Stimulated activated CD8-positive, alpha-beta memory T cell treated with anti-CD3 and anti-CD28 coated beads, Interleukin-7, amount 100 ng/mL, for 48 hours (primary cell): ENCODE data around the gene SPACDR.

Source experiments
- DNase-seq, 2 donors: peaks; one replicate each; pipeline ENCODE4 v3.0.0-alpha.2; 2020; ENCODE audit warnings: low read depth in 1 of 2; ENCODE audit errors: extremely low read depth in 1 of 2

Gene SPACDR

DNA sequence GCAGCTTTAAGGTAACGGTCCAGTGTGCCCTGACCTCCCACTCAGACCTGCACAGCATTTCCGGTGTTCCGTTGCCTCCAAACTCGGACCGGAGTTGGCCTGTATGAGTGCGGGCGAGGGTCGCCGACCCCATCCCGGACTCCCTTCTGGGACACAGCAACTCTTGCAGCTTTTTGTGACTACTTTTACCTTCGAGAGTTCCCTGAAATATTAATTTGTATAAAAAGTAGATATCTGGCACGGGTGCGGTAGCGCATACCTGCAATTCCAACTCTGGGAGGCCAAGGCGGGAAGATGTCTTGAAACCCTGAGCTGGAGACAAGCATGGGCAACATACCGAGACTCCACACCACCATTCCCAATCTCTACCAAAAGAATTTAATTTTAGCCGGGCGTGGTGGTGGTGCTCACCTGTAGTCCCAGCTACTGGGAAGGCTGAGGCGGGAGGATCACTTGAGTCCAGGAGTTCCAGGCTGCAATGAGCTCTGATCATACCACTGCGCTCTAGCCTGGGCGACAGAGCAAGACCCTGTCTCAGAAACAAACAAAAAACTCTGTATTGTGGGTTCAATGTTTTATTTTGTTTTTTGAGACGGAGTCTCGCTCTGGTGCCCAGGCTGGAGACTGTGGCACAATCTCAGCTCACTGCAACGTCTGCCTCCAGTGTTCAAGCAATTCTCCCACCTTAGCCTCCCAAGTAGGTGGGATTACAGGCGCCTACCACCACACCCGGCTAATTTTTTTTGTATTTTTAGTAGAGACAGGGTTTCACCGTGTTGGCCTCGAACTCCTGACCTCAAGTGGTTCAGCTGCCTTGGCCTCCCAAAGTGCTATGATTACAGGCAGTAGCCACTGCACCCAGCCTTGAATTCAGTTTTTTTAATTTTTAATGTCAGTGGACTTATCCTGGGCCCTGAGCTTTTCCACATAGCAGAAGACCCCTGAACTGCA is 26.6 kb downstream of the SPACDR start:
- DNase-seq = no peak

DNA sequence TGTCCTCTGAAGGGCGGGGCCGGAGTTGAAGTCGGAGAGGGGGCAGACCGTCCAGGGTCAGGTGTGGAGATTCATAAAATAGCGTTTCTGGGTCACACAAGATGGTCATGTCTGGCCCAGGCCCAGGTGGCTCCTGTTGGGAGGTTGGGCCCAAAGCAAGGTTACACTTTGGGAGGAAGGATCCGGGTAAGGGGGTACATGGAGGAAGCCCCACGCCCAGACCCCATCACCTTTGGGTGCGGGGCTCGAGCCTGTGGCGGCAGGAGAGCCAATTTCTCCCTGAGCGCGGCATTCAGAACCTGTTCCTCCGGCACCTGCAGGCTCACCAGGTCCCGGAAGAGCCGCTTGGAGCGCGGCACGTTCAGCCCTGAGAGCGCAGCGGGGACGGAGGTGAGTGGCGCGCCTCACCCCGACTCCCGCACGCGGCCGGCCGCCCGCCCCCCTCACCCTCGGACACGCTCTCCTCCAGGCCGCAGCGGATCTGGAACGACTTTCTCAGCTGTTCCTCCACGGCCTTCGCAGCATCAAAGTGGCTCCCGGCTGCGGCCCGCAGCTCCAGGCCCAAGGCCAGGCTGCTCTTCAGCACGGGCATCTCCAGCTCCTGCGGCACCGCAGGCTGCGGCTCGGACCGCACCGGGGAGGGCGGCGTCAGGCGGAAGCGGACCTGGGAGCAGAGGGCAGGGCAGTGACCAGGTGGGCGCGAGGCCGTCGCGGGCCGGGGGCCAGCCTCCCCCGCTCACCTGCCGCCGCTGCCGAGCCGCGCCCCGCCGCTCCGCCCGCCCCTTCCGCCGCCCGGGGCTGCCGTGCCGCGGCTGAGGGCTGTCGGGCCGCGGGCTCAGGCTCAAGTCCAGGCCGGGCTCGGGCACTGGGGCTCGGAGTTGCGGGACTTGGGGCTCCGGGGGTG is 28.4 kb downstream of the SPACDR start:
- peak in 1 of 2 donors; percentile 5 for DNase-seq

DNA sequence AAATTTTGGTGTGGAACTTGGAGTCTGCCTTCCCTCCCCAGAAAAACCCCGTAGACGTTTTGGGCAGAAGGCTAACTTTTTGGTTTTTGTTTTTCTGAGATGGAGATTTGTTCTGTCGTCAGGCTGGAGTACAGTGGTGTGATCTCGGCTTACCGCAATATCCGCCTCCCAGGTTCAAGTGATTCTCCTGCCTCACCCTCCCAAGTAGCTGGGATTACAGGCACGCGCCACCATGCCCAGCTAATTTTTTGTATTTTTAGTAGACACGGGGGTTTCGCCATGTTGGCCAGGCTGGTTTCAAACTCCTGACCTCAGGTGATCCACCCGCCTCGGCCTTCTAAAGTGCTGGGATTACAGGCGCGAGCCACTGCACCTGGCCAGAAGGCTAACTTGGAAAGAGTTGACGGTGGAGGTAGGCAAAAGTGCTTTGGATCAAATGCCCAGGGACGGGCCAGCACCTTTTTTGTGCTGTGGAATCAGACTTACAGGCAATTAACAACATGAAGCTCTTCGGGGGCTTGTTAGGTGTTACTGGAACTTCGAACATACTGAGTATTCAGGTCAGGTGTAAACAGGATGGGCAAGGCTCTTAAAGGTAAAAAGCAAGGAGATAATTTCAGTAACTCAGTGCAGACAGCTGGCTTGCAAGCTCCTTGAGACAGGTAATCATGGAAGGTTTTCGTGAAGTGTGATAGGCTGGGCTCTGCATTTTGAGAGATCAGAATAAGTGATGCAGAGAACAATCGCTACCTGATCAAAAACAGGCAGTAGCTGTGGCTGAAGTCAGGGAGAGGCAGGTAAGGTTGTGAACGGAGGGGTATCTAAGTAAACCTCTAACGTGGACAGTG is 29.5 kb downstream of the SPACDR start:
- no peak for DNase-seq

DNA sequence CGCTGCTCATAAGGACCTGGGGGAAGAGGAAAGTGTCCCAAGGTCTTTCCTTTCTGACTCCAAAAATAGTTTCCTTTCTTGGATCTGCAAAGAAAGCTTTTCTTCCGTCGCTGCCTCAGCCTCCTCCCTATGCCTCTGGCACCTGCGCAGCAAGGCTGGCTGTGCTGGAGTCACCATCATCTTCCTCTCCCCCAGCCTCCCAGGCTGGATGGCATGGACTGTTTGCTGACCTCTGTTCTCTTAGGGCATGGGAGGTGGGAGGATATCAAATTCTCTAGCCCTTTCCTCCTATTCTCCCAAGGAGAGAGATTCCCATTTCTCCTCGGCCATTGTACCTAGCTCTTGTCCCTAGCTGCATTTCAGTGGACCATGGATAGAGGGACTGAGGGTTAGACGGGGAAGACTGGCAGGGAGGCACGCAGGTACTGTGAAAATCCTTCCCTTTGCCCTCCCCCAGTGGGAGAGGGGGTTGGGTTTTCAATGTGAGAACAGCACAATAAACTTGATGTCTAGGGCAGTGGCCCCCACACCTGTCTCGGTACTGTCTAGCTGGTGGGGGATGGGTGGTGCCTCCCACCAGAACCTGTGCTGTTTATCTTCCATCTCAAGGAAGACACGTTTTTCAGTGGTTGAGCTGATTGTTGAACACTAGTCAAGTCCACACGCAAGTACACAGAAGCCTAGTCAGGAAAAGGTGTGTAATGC is 30.3 kb downstream of the SPACDR start:
- no peak for DNase-seq

DNA sequence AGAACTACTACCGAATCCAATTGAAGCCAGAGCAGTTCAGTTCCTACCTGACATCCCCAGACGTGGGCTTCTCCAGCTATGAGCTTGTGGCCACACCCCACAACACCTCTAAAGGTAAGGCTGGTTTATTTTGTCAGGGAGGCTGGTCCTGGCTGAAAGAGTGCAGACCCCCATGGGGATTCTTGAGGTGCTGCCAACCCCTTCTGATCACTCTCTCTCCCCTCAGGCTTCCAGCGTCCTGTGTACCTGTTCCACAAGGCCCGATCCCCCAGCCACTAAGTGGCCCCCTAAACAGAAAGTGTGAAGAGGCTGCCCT is 30.8 kb downstream of the SPACDR start:
- DNase-seq = no peak

DNA sequence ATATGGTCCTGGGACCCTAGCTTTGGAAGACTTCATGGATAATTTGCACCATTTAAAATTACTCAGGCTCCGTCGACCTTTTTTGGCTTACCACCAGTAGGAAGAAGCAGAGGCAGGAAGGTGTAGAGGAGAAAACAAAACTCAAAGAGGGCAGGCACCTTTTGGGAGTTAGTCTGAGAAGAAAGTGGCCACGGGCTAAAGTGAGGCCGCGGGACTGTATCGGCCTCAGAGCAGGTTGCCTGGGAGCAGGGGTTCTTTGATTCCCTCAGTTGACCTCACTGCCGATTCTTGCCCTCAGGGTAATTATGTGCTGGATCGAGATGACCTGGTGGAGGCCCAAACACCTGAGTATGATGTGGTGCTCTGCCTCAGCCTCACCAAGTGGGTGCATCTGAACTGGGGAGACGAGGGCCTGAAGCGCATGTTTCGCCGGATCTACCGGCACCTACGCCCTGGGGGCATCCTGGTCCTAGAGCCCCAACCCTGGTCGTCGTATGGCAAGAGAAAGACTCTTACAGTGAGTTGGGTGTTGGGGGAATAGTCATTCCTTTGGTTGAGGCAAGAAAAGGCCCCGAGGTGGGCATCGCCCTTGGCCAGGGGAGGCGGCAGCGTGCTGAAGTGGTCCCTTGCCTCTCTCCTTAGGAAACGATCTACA is 31.3 kb downstream of the SPACDR start:
- DNase-seq = no peak

DNA sequence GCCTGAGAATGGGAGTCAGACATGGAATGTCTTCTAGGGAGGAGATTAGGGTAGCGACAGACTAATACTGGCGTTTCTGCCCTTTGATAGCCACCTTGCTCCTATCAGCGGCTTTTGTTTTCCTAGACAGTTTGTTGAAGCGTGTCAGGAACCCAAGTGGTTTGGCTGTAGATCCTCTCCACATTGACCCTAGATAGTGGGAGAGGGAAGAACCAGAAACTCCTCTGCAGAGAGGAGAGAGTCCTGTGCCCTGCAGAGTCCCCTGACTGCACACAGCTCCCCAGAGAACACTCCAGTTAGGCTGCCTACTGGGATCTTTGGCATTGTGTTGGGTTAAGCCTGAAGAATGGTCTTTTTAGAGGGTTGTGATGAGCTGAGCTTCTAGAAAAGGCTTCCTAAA is 32.0 kb downstream of the SPACDR start:
- no peak for DNase-seq

DNA sequence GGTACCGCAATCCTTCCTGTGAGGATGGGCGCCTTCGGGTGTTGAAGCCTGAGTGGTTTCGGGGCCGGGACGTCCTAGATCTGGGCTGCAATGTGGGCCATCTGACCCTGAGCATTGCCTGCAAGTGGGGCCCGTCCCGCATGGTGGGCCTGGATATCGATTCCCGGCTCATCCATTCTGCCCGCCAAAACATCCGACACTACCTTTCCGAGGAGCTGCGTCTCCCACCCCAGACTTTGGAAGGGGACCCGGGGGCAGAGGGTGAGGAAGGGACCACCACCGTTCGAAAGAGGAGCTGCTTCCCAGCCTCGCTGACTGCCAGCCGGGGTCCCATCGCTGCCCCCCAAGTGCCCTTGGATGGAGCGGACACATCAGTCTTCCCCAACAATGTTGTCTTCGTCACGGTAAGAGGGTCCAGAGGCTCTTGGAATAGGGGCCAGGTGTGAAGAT is 32.7 kb downstream of the SPACDR start:
- no peak for DNase-seq

DNA sequence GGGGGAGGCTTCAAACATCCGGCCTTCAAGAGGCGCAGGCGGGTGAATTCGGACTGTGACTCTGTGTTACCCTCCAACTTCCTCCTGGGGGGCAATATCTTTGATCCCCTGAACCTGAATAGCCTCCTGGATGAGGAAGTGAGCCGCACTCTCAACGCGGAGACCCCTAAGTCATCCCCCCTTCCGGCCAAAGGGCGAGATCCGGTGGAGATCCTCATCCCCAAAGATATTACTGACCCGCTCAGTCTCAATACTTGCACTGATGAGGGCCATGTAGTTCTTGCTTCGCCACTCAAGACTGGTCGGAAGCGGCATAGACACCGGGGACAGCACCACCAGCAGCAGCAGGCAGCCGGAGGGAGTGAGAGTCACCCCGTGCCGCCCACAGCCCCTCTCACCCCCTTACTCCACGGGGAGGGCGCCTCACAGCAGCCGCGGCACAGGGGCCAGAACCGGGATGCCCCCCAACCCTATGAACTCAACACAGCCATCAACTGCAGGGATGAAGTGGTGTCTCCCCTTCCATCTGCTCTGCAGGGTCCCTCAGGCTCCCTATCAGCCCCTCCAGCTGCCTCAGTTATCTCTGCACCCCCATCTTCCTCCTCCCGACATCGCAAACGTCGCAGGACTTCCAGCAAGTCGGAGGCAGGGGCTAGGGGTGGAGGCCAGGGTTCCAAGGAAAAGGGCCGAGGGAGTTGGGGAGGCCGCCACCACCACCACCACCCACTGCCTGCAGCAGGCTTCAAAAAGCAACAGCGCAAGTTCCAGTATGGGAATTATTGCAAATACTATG is 33.4 kb downstream of the SPACDR start:
- peak in 1 of 2 donors; percentile 21 for DNase-seq

DNA sequence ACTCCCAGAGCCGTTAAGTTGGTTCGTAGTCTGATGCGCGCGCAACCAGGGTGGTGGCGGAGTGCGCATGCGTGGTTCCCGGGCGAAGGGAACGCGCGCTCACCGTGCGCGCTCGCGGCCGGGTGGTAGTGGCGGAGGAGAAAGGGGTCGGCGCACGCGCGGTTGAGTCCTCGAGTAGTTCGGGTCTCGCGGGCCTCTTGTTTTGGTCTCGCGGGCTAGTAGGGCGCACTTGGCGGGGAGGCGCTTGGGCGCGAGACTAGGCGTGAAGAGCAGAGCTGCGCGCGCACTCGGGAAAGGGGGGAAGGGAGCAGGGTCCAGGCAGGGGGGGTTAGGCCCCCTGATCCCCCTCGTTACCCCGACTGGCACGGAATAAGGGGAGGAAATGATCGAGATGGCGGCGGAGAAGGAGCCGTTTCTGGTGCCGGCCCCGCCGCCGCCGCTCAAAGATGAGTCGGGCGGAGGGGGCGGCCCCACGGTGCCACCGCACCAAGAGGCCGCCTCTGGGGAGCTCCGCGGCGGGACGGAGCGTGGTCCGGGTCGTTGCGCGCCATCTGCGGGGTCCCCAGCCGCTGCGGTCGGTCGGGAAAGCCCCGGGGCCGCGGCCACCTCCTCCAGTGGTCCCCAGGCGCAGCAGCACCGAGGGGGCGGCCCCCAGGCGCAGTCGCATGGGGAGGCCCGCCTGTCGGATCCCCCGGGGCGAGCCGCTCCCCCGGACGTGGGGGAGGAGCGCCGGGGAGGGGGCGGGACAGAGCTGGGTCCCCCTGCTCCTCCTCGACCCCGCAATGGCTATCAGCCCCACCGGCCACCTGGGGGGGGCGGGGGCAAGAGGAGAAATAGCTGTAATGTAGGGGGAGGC is 34.2 kb downstream of the SPACDR start, which contains the start of gene MEPCE:
Gene MEPCE, plus strand, starts transcription at position 195 of the 856 bp plus-strand sequence. Its CDS starts 188 bp downstream, at position 383.
- DNase-seq = peak; percentile 87 to 91

DNA sequence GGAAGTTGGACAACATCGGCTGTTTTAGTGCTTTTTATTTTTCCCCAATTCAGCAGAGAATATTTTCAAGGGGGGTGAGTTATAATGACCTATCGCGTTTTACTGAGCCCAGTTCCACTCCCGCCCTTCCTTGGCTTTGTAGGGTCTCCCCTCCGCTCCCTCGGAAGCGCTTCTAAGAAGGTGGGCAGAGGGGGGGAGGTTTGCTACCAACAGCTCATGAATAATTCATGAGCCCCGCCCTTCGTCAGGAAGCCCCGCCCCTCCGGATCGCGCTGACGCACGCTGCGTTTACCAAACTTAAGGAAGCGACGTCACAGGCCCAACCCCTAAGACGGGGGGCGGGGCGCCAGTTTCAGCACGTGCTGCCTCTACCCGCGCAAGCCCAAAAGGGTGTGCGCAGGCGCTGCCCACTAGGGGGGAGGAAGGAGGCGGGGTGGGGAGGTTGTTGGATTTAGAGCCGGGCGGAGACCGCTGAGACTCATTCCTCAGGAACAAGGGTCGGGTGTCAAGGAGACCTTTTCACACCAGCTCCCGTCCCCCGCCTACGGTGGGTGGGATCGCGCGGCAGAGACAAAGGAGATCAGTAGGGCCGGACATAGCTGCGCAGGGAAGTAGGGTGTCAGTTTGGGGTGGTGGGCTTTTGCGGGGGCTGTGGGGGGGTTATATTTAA is 35.0 kb downstream of the SPACDR start:
- peak; percentile 100 for DNase-seq

DNA sequence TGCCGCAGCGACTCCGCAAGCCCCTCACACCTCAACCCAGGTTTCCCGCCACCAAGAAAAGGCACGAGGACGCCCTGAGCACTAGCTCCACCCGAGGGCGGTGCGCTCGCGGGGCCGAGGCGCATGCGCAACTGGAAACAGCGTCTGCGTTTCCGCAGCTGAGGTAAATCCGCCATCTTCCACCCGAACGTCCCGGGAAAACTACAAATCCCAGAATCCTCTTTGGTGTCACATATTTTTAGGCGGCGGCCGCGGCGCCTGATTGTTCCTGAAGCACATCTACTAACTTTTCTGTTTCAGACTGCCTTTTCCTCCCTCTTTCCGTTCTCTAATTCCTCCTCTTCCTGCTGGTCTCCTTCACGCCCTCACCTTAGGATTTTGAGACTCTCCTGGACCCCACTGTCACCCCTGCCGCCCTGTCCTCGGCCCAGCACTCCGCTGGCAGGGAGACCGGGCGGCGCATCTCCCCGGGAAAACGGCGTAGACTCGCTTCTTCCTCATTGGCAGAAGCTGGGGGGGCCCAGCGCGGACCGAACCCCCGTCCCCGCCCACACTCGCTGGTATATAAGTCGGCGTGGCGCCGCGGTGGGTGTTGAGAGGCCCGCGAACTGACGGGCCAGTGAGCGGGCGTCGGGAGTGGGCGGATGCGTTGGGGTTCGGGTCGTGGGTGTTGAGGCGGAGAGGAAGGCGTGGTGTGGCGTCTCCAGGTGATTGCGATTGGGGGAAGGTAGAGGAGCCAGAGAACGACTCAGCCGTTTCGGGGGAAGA is 35.7 kb downstream of the SPACDR start, which contains the start of gene ZCWPW1:
Gene ZCWPW1, minus strand, starts transcription at position 505 of the 768 bp plus-strand sequence. CDS start 8,054 bp downstream, outside the sequence.
- DNase-seq = peak; percentile 96

DNA sequence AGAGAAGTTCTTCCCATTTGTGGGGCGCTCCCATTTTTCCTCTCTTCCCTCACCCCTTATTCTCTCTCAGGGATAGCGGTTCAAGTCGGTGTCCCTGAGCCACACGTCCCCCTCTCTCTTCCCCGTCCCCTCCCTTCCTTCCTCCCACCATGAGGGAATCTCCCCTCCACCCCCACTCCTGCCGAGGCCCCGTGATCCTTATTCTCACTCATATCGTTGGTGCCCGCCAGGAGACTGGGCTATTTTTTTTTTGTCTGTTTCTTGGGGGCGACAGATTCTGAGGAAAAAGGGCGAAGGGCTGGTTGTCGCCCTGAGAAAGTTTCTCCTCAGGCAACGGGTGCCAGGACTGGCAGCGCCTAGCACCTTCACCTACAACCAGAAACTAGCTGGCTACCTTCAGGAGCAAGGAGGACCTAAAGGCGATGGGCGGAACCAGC is 36.3 kb downstream of the SPACDR start:
- no peak for DNase-seq

DNA sequence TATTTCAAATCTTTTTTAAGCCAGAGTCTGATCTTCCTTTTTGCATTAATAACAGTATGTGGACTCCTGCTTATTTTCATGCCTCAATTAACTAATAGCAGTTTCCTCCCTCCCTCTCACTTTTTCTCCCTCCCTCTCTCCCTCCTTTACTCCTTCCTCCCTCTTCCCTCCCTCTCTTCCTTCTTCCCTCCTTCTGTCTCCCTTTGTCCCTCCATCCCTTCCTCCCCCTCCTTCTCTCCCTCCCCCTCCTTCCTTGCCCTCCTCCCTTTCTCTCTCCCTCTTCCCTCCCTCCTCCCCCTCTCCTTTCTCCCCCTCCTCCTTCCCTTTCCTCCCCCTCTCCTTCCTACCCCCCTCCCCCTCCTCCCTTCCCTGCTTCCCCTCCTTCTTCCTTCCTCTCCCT is 37.5 kb downstream of the SPACDR start:
- DNase-seq = no peak

DNA sequence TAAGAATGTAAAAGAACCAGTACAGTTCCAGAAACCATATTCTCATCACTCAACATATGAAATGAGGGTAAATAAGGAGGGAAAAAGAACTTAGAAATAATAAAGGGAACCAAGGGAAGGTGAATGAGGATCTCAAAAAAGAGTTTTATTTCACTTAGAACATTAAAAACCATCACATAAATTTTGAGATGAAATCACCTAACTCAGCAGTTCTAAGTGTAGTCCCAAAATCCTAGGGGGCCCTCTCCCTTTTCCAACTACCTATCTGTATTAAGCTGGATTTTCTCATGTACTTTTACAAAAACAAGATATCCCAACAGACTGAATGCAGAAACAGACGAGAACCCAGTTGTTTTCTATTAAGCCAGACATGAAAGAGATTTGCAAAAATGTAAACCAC is 38.7 kb downstream of the SPACDR start:
- no peak for DNase-seq

DNA sequence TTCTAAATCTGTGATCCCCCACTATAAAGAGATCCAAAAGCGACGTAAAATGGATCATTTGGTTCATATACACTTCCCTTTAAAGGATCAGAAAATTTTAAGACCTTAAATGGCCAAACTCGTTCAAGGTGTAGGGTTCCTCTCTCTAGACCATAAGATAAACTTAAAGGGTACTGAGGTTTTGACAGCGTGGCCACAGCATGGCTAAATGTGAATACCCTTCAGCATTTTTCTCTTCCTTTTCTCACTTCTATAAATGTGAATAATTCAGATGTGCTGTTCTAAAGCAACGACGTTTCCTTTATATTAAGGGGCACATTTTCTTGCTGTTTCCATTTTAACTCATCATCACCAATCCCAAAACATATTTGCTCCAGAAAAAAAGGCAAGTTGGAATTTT is 40.7 kb downstream of the SPACDR start:
- DNase-seq = no peak
